KBM-7 (cell line): ENCODE data around the gene HAGH.
A peak's percentile ranks its signal among the peaks of the same experiment; 100 is the strongest.

ENCODE experiments used
- DNase-seq: peaks from one replicate; pipeline ENCODE4 v3.0.0-alpha.2; 2015
- in situ Hi-C: fragments of 300-500 bp; cut with MboI; formaldehyde crosslinking; loops from 2 replicates; pipeline ENCODE4 v1.14.3; 2020; ENCODE audit warnings: low sequenced_read_pairs, low pct_unique_long_range_greater_than_20kb, mixed read lengths

The HAGH gene

GRCh38 chr16:1778200-1779179 lies 48.1 kb downstream of the HAGH start:
- no peak for DNase-seq
- in situ Hi-C loops = no loop called here

- no peak for DNase-seq
- in situ Hi-C loops = no loop called here
Measured at GRCh38 chr16:1777375-1778199, 49.0 kb downstream of the HAGH start.

- no peak for DNase-seq
- in situ Hi-C loops = no loop called here
Measured at GRCh38 chr16:1776991-1777374, 49.6 kb downstream of the HAGH start.

- DNase-seq = no peak
- in situ Hi-C loops = no loop called here
Measured at GRCh38 chr16:1776672-1776955, 50.0 kb downstream of the HAGH start.

- no peak for DNase-seq
- in situ Hi-C loops = no loop called here
Measured at GRCh38 chr16:1775846-1776671, 50.6 kb downstream of the HAGH start.

GRCh38 chr16:1775006-1775845 lies 51.4 kb downstream of the HAGH start:
- DNase-seq = no peak
- in situ Hi-C loops = no loop called here

- in situ Hi-C loops = no loop called here
- no peak for DNase-seq
Measured at GRCh38 chr16:1774448-1774780, 52.2 kb downstream of the HAGH start.

- peak; percentile 48 for DNase-seq
- in situ Hi-C loops = no loop called here
Measured at GRCh38 chr16:1773703-1774447, 52.8 kb downstream of the HAGH start.

- DNase-seq = peak; percentile 78
- in situ Hi-C loops = no loop called here
Measured at GRCh38 chr16:1772908-1773702, 53.5 kb downstream of the HAGH start, which contains the start of gene MRPS34. TSS of gene MRPS34 (minus strand) at chr16:1773134. CDS start at chr16:1773119, 15 bp downstream.

GRCh38 chr16:1772362-1772907 lies 54.2 kb downstream of the HAGH start, which contains the start of gene EME2:
TSS of gene EME2 (plus strand) at chr16:1772810. CDS start at chr16:1773228, 418 bp downstream.
- in situ Hi-C loops = no loop called here
- no peak for DNase-seq

- in situ Hi-C loops = no loop called here
- DNase-seq = peak; percentile 41
Measured at GRCh38 chr16:1771864-1772361, 54.7 kb downstream of the HAGH start.

GRCh38 chr16:1771188-1771863 lies 55.3 kb downstream of the HAGH start, which contains the start of gene NME3:
TSS of gene NME3 (minus strand) at chr16:1771543. CDS start at chr16:1771534, 9 bp downstream.
- in situ Hi-C loops = no loop called here
- DNase-seq = peak; percentile 19

GRCh38 chr16:1770328-1771187 lies 56.1 kb downstream of the HAGH start:
- in situ Hi-C loops = no loop called here
- DNase-seq = no peak

GRCh38 chr16:1769402-1770300 lies 57.0 kb downstream of the HAGH start:
- in situ Hi-C loops = no loop called here
- no peak for DNase-seq
